Vagina (tissue), 2 donors: ENCODE measurements around the gene FGFR2. TPM values are rescaled to one million over a fixed set of nuclear protein-coding genes. Genes with fewer than 3 reads are reported as not detected.

ENCODE experiments used
- DNase-seq, 2 donors: peaks; one replicate each; pipeline ENCODE4 v3.0.0-alpha.2; 2017; ENCODE audit errors: extremely low spot score in 2 of 2
- H3K27ac ChIP-seq: fragments of 200-600 bp; sonication (generic); one replicate; pipeline ENCODE4 v1.5.1; 2019
- H3K27me3 ChIP-seq: fragments of 200-600 bp; sonication (generic); one replicate; pipeline ENCODE4 v1.5.1; 2019
- H3K36me3 ChIP-seq, 2 donors: fragments of 200-600 bp; sonication (generic); one replicate each; pipeline ENCODE4 v1.5.1; 2017 to 2019
- H3K4me1 ChIP-seq: fragments of 200-600 bp; sonication (generic); one replicate; pipeline ENCODE4 v1.5.1; 2019
- H3K4me3 ChIP-seq, 2 donors: fragments of 200-600 bp; sonication (generic); 1 replicate in 1 of 2; 2 replicates in 1 of 2; pipeline ENCODE4 v1.5.1; 2016 to 2019
- H3K9me3 ChIP-seq: fragments of 200-600 bp; sonication (generic); one replicate; pipeline ENCODE4 v1.5.1; 2019
- CTCF ChIP-seq, 3 experiments: fragments of 450-650 bp in 2 of 3; fragments of 200-600 bp in 1 of 3; sonication (generic) in 1 of 3; IDR thresholded peaks; one replicate each; pipeline ENCODE4 v1.5.1; 2017 to 2019; ENCODE audit warnings: antibody characterized with exemption in 3 of 3, mild to moderate bottlenecking in 2 of 3, moderate library complexity in 2 of 3
- POLR2A ChIP-seq, 2 donors: fragments of 450-650 bp; IDR thresholded peaks; one replicate each; pipeline ENCODE4 v1.6.1; 2017; ENCODE audit warnings: antibody characterized with exemption in 2 of 2, mild to moderate bottlenecking in 2 of 2, moderate library complexity in 2 of 2
- POLR2AphosphoS5 ChIP-seq, 2 donors: sonication (generic); formaldehyde crosslinking; IDR thresholded peaks; one replicate each; pipeline ENCODE4 v1.9.0; 2017; ENCODE audit warnings: antibody characterized with exemption in 2 of 2, mild to moderate bottlenecking in 2 of 2, low read depth in 1 of 2; ENCODE audit not compliant: insufficient read depth in 1 of 2
- intact Hi-C: fragments of 100-400 bp; cut with DNase I; formaldehyde crosslinking; loops from one replicate; pipeline ENCODE4 v1.15.1; 2023
- total RNA-seq: library from RNA; depleted of rRNA; stranded (reverse); fragments of >200 nt; gene quantifications from one replicate; pipeline ENCODE4 v1.2.3, GENCODE V29; 2016

Gene FGFR2
- total RNA-seq, 1 donor from 2014 or later = 54.0 TPM

- Histone ChIP-seq H3K36me3 (no peaks in the 10 kb centered on the region), H3K27me3 (no peaks in the 10 kb centered on the region), H3K4me1 (peaks cover 8% of the 10 kb centered on the region), H3K4me3 (no peak overlapping the region), H3K27ac (no peak overlapping the region), H3K9me3 (no peaks in the 10 kb centered on the region)
- intact Hi-C loops = loop anchor here (5.0 kb wide), 1 partner anchor 664 kb away; no protein-coding TSS in a partner anchor
- TF ChIP-seq CTCF (IDR thresholded peaks at IDR 0.05) = no peak
- TF ChIP-seq POLR2A (IDR thresholded peaks at IDR 0.05) = no peak
- no peak for TF ChIP-seq POLR2AphosphoS5 (IDR thresholded peaks at IDR 0.05; ENCODE audit: insufficient read depth in 1 of 2, low read depth in 1 of 2)
- DNase-seq = no peak
Measured at GRCh38 chr10:121611393-121612159, 13.3 kb upstream of the FGFR2 start.

DNA sequence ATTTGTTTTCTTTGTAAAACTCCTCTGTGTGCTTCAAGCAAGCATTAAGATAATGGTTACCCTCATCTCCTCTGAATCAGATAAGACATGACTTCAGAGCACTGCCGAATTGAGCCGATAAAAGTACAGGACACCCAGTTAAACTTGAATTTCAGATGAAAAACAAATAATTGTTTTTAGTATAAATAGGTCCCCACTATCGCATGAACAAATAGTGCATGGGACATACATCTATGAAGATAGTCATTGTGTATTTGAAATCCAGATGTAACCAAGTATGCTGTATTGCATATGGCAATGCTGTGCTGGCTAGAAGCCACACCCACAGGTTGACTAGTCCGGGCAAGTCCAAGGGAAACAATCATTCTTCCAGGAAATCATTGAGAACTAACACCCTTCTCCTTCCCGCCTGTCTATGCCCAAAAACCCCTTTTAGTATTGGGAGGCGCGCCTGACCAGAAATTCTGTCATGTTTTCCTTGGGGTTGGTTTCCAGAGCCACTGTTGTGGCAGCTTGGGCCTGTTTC, 12.6 kb upstream of the FGFR2 start:
- H3K4me3 ChIP-seq = no peak overlapping the region
- no peak overlapping the region for H3K27ac ChIP-seq
- H3K36me3 ChIP-seq = no peaks in the 10 kb centered on the region
- peaks cover 8% of the 10 kb centered on the region for H3K4me1 ChIP-seq
- no peak for DNase-seq
- no peaks in the 10 kb centered on the region for H3K27me3 ChIP-seq
- no peaks in the 10 kb centered on the region for H3K9me3 ChIP-seq
- TF ChIP-seq POLR2AphosphoS5 (IDR thresholded peaks at IDR 0.05; ENCODE audit: insufficient read depth in 1 of 2, low read depth in 1 of 2) (no peak), POLR2A (IDR thresholded peaks at IDR 0.05) (no peak), CTCF (IDR thresholded peaks at IDR 0.05) (no peak)
- intact Hi-C loops = loop anchor here (5.0 kb wide), 1 partner anchor 664 kb away; no protein-coding TSS in a partner anchor

GRCh38 chr10:121609426-121610380, 11.5 kb upstream of the FGFR2 start:
- Histone ChIP-seq H3K4me3 (no peak overlapping the region), H3K4me1 (peaks cover 8% of the 10 kb centered on the region), H3K36me3 (no peaks in the 10 kb centered on the region), H3K27ac (no peak overlapping the region), H3K9me3 (no peaks in the 10 kb centered on the region), H3K27me3 (no peaks in the 10 kb centered on the region)
- intact Hi-C loops = loop anchor here (5.0 kb wide), 1 partner anchor 662 kb away; no protein-coding TSS in a partner anchor
- TF ChIP-seq CTCF (IDR thresholded peaks at IDR 0.05) (no peak), POLR2AphosphoS5 (IDR thresholded peaks at IDR 0.05; ENCODE audit: insufficient read depth in 1 of 2, low read depth in 1 of 2) (no peak), POLR2A (IDR thresholded peaks at IDR 0.05) (no peak)
- DNase-seq = no peak

DNA sequence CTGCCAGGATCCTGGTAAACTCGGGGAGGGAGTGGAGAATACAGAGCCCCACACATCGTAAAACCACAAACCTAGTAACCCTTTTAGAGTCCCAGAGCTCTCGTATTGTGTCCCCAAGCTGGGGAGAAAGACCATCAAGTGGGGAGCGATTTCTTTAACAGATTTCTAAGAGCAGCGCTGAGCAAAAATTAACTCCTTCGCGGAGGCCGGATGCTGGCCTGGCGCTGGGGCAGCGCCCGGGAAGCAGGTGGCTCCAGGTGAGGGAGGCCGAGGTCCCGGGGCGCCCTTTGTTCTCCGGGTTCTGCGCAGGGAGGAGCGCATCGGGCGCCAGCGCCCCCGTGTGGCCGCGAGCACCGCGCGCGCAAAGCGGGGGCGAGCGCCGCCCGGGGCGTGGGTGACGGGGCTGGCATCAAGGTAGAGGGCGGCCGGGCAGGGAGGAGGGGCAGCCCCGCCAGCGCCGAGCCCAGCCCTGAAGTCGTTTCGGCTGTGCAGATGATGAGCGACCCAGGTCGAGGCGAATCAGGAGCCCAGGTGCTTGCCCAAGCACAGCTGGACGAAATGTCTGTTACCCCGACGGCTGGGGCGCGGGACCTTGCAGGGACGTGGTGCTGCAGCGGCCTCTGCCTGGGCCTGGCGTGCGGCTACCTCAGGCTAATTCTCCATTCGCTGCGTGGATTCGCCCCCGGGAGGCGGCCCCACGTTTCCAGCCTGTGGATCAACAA, 10.4 kb upstream of the FGFR2 start:
- intact Hi-C loops = no loop called here
- no peak overlapping the region for H3K27ac ChIP-seq
- H3K4me3 ChIP-seq = peak overlapping the region; percentile 30 to 31

More for the DNA sequence above, 10.4 kb upstream of the FGFR2 start:
- H3K9me3 ChIP-seq = no peaks in the 10 kb centered on the region
- no peaks in the 10 kb centered on the region for H3K36me3 ChIP-seq
- DNase-seq = no peak
- TF ChIP-seq POLR2AphosphoS5 (IDR thresholded peaks at IDR 0.05; ENCODE audit: insufficient read depth in 1 of 2, low read depth in 1 of 2) = peak in 1 of 2 donors; percentile 11
- no peak for TF ChIP-seq POLR2A (IDR thresholded peaks at IDR 0.05)
- TF ChIP-seq CTCF (IDR thresholded peaks at IDR 0.05) = peak; percentile 53 to 93 (median 70)
- H3K27me3 ChIP-seq = no peaks in the 10 kb centered on the region
- H3K4me1 ChIP-seq = peaks cover 8% of the 10 kb centered on the region
